HG02981 (cell line): ENCODE measurements around the gene AGBL4.
"Not testable (repeated sequence)": the region's sequence is repeated elsewhere in the genome, so short reads cannot be mapped to it uniquely, and the experiment has no call there.

Experiments used
- ATAC-seq: cut with Tn5 transposase; IDR thresholded peaks from one replicate; pipeline ENCODE4 v1.9.1; 2021; ENCODE audit warnings: mild to moderate bottlenecking, moderate library complexity; ENCODE audit not compliant: unreplicated experiment

Gene AGBL4

GRCh38 chr1:50023292-50024159, at the start of gene AGBL4:
TSS of gene AGBL4 (minus strand) at chr1:50023954.
- ATAC-seq, result no peak

DNA sequence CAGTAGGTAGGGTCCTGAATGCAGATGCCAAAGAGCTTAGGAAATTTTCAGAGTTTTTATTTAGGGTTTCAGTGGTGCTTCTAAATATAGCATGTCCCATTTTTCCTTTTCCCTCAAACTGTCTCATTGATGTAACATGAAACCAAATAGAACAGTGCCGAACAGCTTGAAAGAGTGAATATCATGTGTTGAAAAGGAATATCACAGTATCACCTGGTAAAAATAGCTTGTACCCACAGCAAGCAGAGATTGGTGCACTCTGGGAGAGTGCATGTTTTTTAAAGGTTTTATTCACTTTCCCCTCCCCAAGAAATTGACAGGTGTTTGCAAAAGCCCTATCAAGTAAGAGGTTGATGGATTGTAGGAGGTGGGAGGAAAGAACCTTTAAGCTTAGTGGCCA, 43.1 kb upstream of the AGBL4 start:
- ATAC-seq, result no peak

GRCh38 chr1:50060279-50060678, 36.5 kb upstream of the AGBL4 start:
- no peak for ATAC-seq

GRCh38 chr1:50048791-50049190, 25.0 kb upstream of the AGBL4 start:
- ATAC-seq, result no peak

DNA sequence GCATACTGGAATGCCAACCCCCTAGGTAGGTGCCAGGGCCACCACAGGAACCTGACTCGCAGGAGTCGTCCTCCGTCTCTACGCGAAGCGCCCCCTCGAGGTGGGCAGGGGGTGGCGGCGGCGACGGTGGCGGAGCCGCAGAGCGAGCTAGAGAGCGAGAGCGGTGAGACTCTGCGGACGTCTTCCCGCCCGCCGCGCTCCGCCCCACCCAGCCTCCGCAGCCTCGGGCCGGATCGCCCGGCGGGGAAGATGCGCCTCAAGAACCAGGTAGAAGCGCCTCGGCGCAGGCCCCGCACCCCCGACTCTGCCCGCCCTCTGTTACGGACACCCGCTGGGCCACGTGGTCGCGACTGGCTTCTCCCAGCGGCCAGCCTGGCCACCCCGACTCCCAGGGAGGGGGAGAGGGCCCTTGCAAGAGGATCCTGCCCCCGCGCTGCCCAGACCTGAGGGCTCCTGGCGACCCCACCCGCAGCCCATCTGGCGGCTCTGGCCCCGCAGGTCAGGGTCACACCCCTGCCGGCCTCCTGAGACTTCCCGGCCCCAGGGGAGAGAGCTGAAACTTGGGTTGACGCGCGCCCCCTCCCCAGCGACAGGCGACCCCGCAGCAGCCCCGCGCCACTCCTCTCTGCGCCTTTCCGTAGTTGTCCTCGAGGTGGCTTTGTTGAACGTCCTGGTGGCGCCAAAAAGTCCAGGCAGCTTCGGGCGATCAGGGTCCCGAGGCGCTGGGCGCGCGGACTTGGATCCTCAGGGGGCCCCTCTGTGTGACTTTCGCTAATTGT, 24.4 kb upstream of the AGBL4 start:
- ATAC-seq, result no peak

- ATAC-seq, result no peak
Observed at GRCh38 chr1:50038237-50038809, 14.6 kb upstream of the AGBL4 start.

- ATAC-seq, result no peak
Observed at GRCh38 chr1:50027794-50028193, 4.0 kb upstream of the AGBL4 start.

GRCh38 chr1:49995734-49996133, 28.0 kb downstream of the AGBL4 start:
- ATAC-seq, result no peak

DNA sequence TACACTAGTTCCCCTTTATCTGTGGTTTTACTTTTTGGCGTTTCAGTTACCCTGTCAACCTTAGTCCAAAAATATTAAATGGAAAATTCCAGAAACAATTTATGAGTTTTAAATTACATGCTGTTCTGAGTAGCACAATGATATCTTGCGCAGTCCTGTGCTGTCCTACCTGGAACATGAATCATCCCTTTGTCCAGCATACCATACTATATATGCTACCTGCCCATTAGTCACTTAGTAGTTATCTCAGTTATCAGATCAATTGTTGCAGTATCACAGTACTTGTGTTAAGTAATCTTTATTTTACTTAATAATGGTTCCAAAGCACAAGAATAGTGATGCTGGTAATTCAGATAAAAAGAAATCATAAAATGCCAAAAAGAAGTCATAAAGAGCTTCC, 52.7 kb downstream of the AGBL4 start:
- ATAC-seq, result no peak

DNA sequence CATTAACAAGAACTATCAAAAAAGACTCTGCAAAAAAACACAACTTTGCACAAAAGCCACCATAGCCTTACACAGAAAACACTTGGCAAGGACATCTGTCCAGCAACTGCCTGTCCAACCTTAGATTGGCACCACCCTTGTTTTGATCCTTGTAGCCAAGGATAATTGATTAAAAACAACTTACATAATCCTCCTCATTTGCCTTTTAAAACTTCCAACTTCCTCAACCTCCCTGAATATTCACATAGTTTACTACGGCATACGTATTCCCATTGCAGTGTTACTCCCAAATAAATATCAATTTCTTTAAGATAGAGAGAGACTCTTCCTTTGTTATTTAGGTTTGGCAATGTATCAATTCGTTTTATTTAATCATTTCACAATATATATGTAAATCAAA, 72.4 kb downstream of the AGBL4 start:
- no peak for ATAC-seq

DNA sequence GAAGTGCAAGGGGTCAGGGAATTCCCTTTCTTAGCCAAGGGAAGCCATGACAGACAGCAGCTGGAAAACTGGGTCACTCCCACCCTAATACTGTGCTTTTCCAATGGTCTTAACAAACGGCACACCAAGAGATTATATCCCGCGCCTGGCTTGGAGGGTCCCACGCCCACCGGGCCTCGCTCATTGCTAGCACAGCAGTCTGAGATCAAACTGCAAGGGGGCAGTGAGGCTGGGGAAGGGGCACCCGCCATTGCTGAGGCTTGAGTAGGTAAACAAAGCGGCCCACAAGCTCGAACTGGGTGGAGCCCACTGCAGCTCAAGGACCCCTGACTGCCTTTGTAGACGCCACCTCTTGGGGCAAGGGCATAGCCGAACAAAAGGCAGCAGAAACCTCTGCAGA, 108.5 kb downstream of the AGBL4 start:
- not testable (repeated sequence) for ATAC-seq

- ATAC-seq, result no peak
Observed at GRCh38 chr1:49906365-49906764, 117.4 kb downstream of the AGBL4 start.

DNA sequence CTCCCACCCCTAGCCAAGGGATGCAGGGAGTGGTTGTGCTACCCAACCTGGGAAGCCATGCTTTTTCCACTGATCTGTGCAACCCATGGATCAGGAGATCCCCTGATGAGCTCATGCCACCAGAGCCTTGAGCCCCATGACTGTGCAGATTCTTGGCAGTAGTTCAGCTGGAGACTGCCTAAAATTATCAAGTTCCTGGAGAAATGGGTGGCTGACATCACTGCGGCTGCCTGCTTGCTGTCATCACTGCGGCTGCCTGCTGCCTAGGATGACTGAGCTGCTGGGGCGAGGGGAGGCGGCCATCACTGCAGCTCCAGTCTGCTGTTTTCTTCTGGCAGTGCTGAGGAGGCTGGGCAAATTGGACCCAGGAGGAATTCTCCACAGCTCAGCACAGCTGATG, 159.2 kb downstream of the AGBL4 start:
- no peak for ATAC-seq

DNA sequence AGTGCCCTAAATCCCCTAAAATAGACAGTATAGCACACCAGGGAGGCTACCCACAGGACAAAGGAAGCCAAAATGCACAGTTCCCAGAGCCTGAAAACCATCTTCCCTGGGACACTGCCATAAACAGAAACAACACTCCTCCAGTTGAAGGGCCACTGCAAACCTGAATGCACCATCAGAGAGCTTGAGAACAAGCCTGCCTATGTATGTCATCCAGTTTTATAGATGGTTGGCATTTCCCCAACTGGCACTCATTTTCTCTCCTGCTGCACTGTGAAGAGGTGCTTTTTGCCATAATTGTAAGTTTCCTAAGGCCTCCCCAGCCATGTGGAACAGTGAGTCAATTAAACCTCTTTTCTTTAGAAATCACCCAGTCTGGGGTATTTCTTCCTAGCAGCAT, 169.0 kb downstream of the AGBL4 start:
- ATAC-seq, result no peak

DNA sequence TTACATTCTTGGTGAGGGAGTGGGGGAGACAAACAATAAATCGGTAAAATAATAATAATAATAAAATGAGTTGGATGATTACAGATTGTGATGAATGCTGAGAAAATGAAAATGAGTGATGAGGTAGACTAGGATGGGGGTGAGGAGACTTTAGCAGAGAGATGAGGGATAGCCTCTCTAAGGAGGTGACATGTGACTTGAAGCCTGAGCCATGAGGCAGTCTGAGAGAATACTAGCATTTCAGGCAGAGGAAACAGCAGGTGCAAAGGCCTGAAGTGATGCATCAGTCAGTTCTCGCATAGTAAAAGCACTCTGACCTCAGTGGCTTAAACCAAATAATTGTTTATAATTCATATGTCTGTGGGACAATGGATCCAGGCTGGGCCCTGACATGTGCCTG, 181.2 kb downstream of the AGBL4 start:
- ATAC-seq, result no peak

DNA sequence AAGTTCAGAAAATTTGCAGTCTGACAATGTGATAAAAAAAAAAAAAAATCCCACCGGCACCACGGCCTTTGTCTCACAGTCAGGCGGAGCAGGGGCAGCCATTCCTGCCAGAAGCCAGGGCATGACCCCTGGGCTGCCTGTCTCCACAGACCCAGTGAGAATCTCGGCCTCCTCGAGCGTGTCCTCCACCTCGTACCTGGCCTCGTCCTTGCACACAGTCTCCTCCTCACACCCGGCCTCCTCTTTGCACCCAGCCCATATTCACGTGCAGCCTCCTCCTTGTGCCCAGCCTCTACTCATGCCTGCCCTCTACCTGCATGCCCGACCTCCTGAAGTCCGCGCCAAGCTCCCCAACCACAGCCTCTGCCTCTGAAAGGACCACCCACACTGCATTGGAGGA, 182.0 kb downstream of the AGBL4 start:
- no peak for ATAC-seq

GRCh38 chr1:49824261-49824660, 199.5 kb downstream of the AGBL4 start:
- no peak for ATAC-seq

DNA sequence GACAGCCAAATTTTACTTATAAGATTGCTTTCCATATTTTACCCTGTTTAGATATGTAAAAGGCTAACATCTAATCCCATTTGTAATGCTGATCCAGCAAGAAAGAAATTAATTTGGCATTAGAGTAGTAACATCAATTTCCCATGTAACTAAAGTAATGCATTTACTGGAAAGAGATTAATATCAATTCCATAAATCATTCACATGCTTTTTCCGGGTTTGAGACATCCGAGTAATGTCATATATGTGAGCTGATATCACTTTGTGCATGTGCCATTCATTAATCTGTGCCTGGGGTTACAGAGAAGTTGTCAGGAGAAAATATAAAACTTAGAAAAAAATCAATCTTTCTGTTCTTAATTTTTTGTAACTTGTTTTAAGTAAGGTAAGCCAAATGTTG, 206.1 kb downstream of the AGBL4 start:
- no peak for ATAC-seq

DNA sequence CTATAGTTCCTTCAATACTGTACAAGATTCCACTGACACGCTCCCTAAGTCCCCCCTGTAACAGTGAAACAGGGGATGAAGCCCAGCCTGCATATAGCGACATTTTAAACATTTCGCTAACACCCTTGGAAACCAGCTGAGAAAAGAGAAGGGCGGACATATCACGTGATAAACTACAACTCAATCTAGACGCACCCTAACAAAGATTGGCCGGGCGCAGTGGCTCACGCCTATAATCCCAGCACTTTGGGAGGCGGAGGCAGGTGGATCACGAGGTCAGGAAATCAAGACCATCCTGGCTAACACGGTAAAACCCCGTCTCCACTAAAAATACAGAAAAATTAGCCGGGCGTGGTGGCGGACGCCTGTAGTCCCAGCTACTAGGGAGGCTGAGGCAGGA, 236.7 kb downstream of the AGBL4 start:
- not testable (repeated sequence) for ATAC-seq

DNA sequence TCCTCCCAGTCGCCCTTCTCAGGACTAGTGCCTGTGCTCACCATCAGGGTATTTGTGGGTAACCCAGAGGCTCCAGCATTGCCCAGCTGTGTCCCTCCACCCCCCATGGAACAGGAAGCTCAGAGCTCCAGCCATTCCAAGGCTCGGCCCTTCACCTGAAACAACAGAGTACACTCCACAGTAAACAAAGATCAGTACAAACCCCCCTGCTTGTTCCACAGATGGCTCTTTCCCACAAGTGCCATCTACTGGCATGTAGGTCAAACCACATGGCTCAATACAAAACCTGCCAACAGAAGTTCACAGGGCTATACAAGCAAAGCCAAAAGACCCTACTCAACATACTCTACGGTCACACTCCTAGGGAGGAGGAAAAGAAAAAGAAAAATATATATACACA, 258.7 kb downstream of the AGBL4 start:
- no peak for ATAC-seq

GRCh38 chr1:49738118-49738517, 285.6 kb downstream of the AGBL4 start:
- ATAC-seq, result not testable (repeated sequence)

DNA sequence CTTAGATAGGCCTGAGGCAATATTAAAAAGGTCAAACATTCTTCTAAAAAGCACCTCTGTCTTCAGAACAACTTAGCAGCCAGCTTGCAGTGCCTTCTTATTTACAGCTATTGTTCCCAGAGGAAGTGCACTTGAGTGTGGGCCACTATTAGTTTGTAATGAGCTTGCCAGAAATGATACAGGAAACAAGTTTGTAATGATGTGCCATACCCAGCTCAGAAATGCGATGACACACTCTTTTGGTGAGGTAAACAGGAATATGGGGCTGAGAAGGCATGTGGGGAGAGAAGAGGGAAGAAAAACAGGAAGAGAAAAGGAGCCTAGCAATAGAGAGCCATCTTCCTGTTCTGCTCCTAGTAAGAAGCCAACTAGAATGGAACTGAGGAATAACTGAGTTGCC, 295.4 kb downstream of the AGBL4 start:
- no peak for ATAC-seq
